MCF 10A (cell line): ENCODE results near the gene GAREM2. TPM values are rescaled to one million over a fixed set of nuclear protein-coding genes. Genes with fewer than 3 reads are reported as not detected.

ENCODE experiments used
- BruUV-seq: library from RNA; stranded (reverse); fragments of 400-500 nt; replicated peaks from 2 replicates; lab custom pipeline; 2021; lab: Mats Ljungman, UMichigan
- CTCF ChIA-PET: fragments of 300-600 bp; sonication (Branson Sonifier 250); formaldehyde crosslinking; extraction: SDS; loops from one replicate; lab custom pipeline; 2021; ENCODE audit warnings: antibody characterized with exemption, inconsistent platforms; lab: Yijun Ruan, JAX
- POLR2A ChIA-PET: fragments of 300-600, 350-650 bp; sonication (Branson Sonifier 250); formaldehyde crosslinking; extraction: SDS; loops from one replicate; lab custom pipeline; 2020; ENCODE audit warnings: antibody characterized with exemption, inconsistent platforms; lab: Yijun Ruan, JAX
- DNase-seq: peaks from one replicate; pipeline ENCODE4 v3.0.0-alpha.2; 2018; ENCODE audit not compliant: unreplicated experiment
- H3K27ac Mint-ChIP-seq: one replicate; pipeline ENCODE4 v1.8.0; 2022; ENCODE audit warnings: mild to moderate bottlenecking, low read depth, mixed read lengths; ENCODE audit not compliant: unreplicated experiment
- H3K27me3 Mint-ChIP-seq: one replicate; pipeline ENCODE4 v1.8.0; 2022; ENCODE audit warnings: mixed read lengths; ENCODE audit not compliant: insufficient read depth, unreplicated experiment
- H3K36me3 Mint-ChIP-seq: one replicate; pipeline ENCODE4 v1.8.0; 2022; ENCODE audit warnings: mild to moderate bottlenecking, moderate library complexity, mixed read lengths; ENCODE audit not compliant: insufficient read depth, unreplicated experiment
- H3K4me1 Mint-ChIP-seq: one replicate; pipeline ENCODE4 v1.8.0; 2022; ENCODE audit warnings: mixed read lengths; ENCODE audit not compliant: insufficient read depth, unreplicated experiment
- H3K4me3 Mint-ChIP-seq: one replicate; pipeline ENCODE4 v1.8.0; 2022; ENCODE audit warnings: mild to moderate bottlenecking, moderate library complexity, mixed read lengths; ENCODE audit not compliant: unreplicated experiment
- H3K9me3 Mint-ChIP-seq: one replicate; pipeline ENCODE4 v1.8.0; 2022; ENCODE audit warnings: mixed read lengths; ENCODE audit not compliant: unreplicated experiment
- intact Hi-C: fragments of 100-400 bp; cut with micrococcal nuclease; formaldehyde crosslinking; loops from 2 replicates; pipeline ENCODE4 v1.14.1; 2022
- total RNA-seq: library from RNA; stranded (reverse); gene quantifications from 2 replicates; pipeline ENCODE4 v1.2.3, GENCODE V29; 2022
- TF ChIP-seq, protein P1 (sequence below): fragments of 200-600 bp; IDR thresholded peaks from one replicate; pipeline ENCODE4 v1.8.0; 2022; ENCODE audit warnings: antibody characterized with exemption, mild to moderate bottlenecking; ENCODE audit not compliant: unreplicated experiment

The GAREM2 gene
- total RNA-seq, 1 experiment from 2014 or later = 0.23 TPM

DNA sequence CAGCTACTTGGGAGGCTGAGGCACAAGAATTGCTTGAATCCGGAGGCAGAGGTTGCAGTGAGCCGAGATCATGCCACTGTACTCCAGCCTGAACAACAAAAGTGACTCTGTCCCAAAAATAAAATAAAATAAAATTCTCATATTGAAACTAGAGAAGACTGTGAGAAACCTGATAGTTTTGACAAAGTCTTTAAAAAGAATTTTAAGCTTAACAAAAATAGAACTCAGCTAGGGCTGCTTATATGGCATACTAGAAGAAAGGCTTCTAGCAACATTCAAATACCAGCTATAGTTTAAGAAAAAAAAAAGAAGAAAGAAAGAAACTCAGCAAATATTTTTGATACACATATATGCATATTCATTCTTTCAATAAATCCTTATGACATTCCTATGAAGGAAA, 57.9 kb downstream of the GAREM2 start:
- Mint-ChIP-seq H3K4me3 (no peak overlapping the region), H3K27me3 (no peaks in the 10 kb centered on the region), H3K4me1 (no peaks in the 10 kb centered on the region), H3K36me3 (peaks cover 91% of the 10 kb centered on the region), H3K9me3 (no peaks in the 10 kb centered on the region), H3K27ac (no peak overlapping the region)
- intact Hi-C loops = no loop called here
- DNase-seq = no peak
- BruUV-seq = no TSS peak
- ChIA-PET POLR2A (interaction anchor here (1.0 to 1.3 kb wide), 3 partner anchors 14 to 115 kb away, joined by 4 read pairs; partner anchors contain the start of genes HADHA and HADHB), CTCF (interaction anchor here (0.5 to 1.1 kb wide), 5 partner anchors 13 to 347 kb away, joined by 3 to 5 read pairs (median 3); no protein-coding TSS in a partner anchor)
- TF ChIP-seq, protein P1, sequence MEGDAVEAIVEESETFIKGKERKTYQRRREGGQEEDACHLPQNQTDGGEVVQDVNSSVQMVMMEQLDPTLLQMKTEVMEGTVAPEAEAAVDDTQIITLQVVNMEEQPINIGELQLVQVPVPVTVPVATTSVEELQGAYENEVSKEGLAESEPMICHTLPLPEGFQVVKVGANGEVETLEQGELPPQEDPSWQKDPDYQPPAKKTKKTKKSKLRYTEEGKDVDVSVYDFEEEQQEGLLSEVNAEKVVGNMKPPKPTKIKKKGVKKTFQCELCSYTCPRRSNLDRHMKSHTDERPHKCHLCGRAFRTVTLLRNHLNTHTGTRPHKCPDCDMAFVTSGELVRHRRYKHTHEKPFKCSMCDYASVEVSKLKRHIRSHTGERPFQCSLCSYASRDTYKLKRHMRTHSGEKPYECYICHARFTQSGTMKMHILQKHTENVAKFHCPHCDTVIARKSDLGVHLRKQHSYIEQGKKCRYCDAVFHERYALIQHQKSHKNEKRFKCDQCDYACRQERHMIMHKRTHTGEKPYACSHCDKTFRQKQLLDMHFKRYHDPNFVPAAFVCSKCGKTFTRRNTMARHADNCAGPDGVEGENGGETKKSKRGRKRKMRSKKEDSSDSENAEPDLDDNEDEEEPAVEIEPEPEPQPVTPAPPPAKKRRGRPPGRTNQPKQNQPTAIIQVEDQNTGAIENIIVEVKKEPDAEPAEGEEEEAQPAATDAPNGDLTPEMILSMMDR = no peak

- Mint-ChIP-seq H3K36me3 (peaks cover 72% of the 10 kb centered on the region), H3K9me3 (no peaks in the 10 kb centered on the region), H3K27me3 (no peaks in the 10 kb centered on the region), H3K4me1 (peaks cover 17% of the 10 kb centered on the region), H3K27ac (no peak overlapping the region), H3K4me3 (no peak overlapping the region)
- no TSS peak for BruUV-seq
- intact Hi-C loops = loop anchor here (1.0 kb wide), 1 partner anchor 95 kb away; no protein-coding TSS in a partner anchor
- ChIA-PET CTCF (interaction anchor here (0.7 to 2.8 kb wide), 9 partner anchors 8 to 654 kb away, joined by 3 to 19 read pairs (median 3); partner anchors contain the start of genes HADHA and HADHB), POLR2A (interaction anchor here (0.7 to 3.0 kb wide), 6 partner anchors 10 to 111 kb away, joined by 3 to 28 read pairs (median 3); partner anchors contain the start of genes HADHA, HADHB and SELENOI)
- peak; percentile 15 for DNase-seq
- TF ChIP-seq, protein P1 = peak; percentile 30
These were observed 62.2 kb downstream of the GAREM2 start for GRCh38 chr2:26235089-26235488.

GRCh38 chr2:26237868-26238267, 65.0 kb downstream of the GAREM2 start:
- no peak for DNase-seq
- peaks cover 65% of the 10 kb centered on the region for H3K36me3 Mint-ChIP-seq
- TF ChIP-seq, protein P1 = no peak
- peak overlapping the region; percentile 19 for H3K27ac Mint-ChIP-seq
- BruUV-seq = no TSS peak
- no peak overlapping the region for H3K4me3 Mint-ChIP-seq
- H3K9me3 Mint-ChIP-seq = no peaks in the 10 kb centered on the region
- H3K4me1 Mint-ChIP-seq = peaks cover 26% of the 10 kb centered on the region
- no peaks in the 10 kb centered on the region for H3K27me3 Mint-ChIP-seq
- ChIA-PET POLR2A (interaction anchor here (0.5 to 13.1 kb wide), 10 partner anchors 10 to 108 kb away, joined by 3 to 272 read pairs (median 4); partner anchors contain the start of genes ADGRF3 and SELENOI), CTCF (interaction anchor here (0.5 to 2.4 kb wide), 7 partner anchors 11 to 507 kb away, joined by 3 to 11 read pairs (median 4); no protein-coding TSS in a partner anchor)
- intact Hi-C loops = no loop called here

- BruUV-seq = no TSS peak
- intact Hi-C loops = no loop called here
- Mint-ChIP-seq H3K36me3 (peaks cover 60% of the 10 kb centered on the region), H3K27ac (peak overlapping the region; percentile 19), H3K4me1 (peaks cover 26% of the 10 kb centered on the region), H3K4me3 (no peak overlapping the region), H3K27me3 (no peaks in the 10 kb centered on the region), H3K9me3 (no peaks in the 10 kb centered on the region)
- TF ChIP-seq, protein P1 = no peak
- CTCF ChIA-PET = interaction anchor here (0.6 to 2.4 kb wide), 7 partner anchors 51 to 507 kb away, joined by 3 to 11 read pairs (median 4); no protein-coding TSS in a partner anchor
- POLR2A ChIA-PET = interaction anchor here (0.5 to 13.1 kb wide), 12 partner anchors 11 to 360 kb away, joined by 3 to 272 read pairs (median 4); partner anchors contain the start of genes ADGRF3 and SELENOI
- peak; percentile 68 for DNase-seq
These were observed 65.5 kb downstream of the GAREM2 start for GRCh38 chr2:26238311-26238958.
